ENCODE data around the gene DNM3.

DNM3 gene

GRCh38 chr1:171919891-171920887, 78.9 kb downstream of the DNM3 start:
- DNase-seq (ENCODE audit: low read depth) = no peak

GRCh38 chr1:171922999-171923398, 81.7 kb downstream of the DNM3 start:
- DNase-seq (ENCODE audit: low read depth) = no peak

GRCh38 chr1:171929121-171929520, 87.8 kb downstream of the DNM3 start:
- no peak for DNase-seq (ENCODE audit: low read depth)

GRCh38 chr1:171931752-171932151, 90.5 kb downstream of the DNM3 start:
- no peak for DNase-seq (ENCODE audit: low read depth)

- DNase-seq (ENCODE audit: low read depth) = no peak
Measured at GRCh38 chr1:171934664-171935063, 93.4 kb downstream of the DNM3 start.

GRCh38 chr1:171935086-171935485, 93.8 kb downstream of the DNM3 start:
- DNase-seq (ENCODE audit: low read depth) = no peak

- no peak for DNase-seq (ENCODE audit: low read depth)
Measured at GRCh38 chr1:171935664-171936063, 94.4 kb downstream of the DNM3 start.

- DNase-seq (ENCODE audit: low read depth) = no peak
Measured at GRCh38 chr1:171937938-171938337, 96.6 kb downstream of the DNM3 start.

- DNase-seq (ENCODE audit: low read depth) = no peak
Measured at GRCh38 chr1:171939740-171940139, 98.4 kb downstream of the DNM3 start.

GRCh38 chr1:171940368-171940767, 99.1 kb downstream of the DNM3 start:
- no peak for DNase-seq (ENCODE audit: low read depth)

GRCh38 chr1:171941920-171942319, 100.6 kb downstream of the DNM3 start:
- DNase-seq (ENCODE audit: low read depth) = no peak

- DNase-seq (ENCODE audit: low read depth) = no peak
Measured at GRCh38 chr1:171943973-171944561, 102.8 kb downstream of the DNM3 start.

- no peak for DNase-seq (ENCODE audit: low read depth)
Measured at GRCh38 chr1:171948511-171948910, 107.2 kb downstream of the DNM3 start.

GRCh38 chr1:171949316-171949715, 108.0 kb downstream of the DNM3 start:
- DNase-seq (ENCODE audit: low read depth) = no peak

GRCh38 chr1:171953835-171954234, 112.5 kb downstream of the DNM3 start:
- no peak for DNase-seq (ENCODE audit: low read depth)

GRCh38 chr1:171954361-171954760, 113.1 kb downstream of the DNM3 start:
- DNase-seq (ENCODE audit: low read depth) = no peak

- no peak for DNase-seq (ENCODE audit: low read depth)
Measured at GRCh38 chr1:171961861-171962260, 120.6 kb downstream of the DNM3 start.

- DNase-seq (ENCODE audit: low read depth) = no peak
Measured at GRCh38 chr1:171963762-171964161, 122.5 kb downstream of the DNM3 start.

- DNase-seq (ENCODE audit: low read depth) = no peak
Measured at GRCh38 chr1:171965777-171966176, 124.5 kb downstream of the DNM3 start.

GRCh38 chr1:171966426-171967220, 125.3 kb downstream of the DNM3 start:
- DNase-seq (ENCODE audit: low read depth) = no peak

- no peak for DNase-seq (ENCODE audit: low read depth)
Measured at GRCh38 chr1:171969226-171969625, 127.9 kb downstream of the DNM3 start.

GRCh38 chr1:171969813-171970212, 128.5 kb downstream of the DNM3 start:
- DNase-seq (ENCODE audit: low read depth) = no peak

- DNase-seq (ENCODE audit: low read depth) = no peak
Measured at GRCh38 chr1:171972846-171973245, 131.5 kb downstream of the DNM3 start.
